DMS153 treated with DMSO at 0.1 percent for 48 hours (cell line): Measurements from ENCODE around the gene OR6S1.
A peak's percentile ranks its signal among the peaks of the same experiment; 100 is the strongest.

Experiments used
- DNase-seq: peaks from one replicate; lab custom pipeline; 2025; ENCODE audit not compliant: unreplicated experiment; lab: John Stamatoyannopoulos, UW

OR6S1 gene, protein sequence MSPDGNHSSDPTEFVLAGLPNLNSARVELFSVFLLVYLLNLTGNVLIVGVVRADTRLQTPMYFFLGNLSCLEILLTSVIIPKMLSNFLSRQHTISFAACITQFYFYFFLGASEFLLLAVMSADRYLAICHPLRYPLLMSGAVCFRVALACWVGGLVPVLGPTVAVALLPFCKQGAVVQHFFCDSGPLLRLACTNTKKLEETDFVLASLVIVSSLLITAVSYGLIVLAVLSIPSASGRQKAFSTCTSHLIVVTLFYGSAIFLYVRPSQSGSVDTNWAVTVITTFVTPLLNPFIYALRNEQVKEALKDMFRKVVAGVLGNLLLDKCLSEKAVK

DNA sequence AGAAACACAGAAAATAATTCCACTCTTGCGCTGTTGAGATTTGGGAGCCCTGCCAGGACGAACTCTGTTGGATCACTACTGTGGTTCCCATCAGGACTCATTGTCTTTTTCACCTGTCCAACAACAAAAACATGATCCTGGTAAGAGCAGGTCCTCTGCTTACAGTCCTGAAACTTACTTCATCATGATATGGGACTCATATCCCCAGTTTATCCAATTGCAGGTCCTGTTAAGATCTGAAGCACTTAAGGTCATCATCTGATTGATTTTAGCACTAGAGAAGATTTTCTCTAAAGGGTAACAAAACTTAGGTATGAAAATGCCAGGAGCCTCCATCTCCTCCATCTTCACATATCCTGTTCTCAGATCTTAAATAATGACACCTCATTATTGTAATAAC, at the start of gene OR6S1:
Gene OR6S1 (minus strand): TSS at position 101 of the 400 bp plus-strand sequence. CDS start 0 bp downstream, at position 101.
- DNase-seq, result no peak

DNA sequence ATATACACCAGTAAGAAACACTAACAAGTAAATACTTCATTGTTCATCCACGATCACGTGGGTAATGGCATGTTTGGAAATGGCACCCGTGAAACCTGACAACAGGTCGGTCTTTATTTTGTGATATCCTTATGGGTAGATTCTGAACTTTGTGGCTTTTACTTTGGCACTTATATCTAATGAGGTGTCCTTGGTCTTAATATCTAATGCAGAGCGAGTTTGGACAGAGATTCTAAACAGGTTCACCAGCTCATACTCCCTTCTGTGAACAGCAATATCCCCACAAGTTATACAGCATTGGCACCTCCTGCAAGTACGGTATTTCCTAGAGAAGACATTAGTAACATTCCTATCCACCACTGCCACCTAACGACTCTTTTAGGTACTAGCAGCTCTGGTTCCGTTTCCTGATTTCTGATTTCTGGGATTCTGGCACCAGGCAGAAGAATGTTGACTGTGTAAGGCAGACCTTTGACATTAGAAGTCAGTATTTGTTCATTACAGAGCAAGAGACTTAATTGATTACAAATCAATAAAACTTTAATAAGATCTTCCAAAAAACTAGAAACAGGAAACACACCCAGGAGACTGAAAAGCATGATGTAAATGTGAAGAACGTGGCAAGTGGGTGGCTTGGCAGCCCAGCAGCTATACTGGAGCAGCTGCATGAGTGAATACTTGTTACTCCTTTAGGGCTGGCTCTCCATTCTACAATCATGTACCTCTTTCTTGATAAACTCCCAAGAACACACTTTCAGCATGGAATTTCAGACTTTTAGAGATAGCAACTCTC, 49.6 kb upstream of the OR6S1 start:
- peak; percentile 45 for DNase-seq

DNA sequence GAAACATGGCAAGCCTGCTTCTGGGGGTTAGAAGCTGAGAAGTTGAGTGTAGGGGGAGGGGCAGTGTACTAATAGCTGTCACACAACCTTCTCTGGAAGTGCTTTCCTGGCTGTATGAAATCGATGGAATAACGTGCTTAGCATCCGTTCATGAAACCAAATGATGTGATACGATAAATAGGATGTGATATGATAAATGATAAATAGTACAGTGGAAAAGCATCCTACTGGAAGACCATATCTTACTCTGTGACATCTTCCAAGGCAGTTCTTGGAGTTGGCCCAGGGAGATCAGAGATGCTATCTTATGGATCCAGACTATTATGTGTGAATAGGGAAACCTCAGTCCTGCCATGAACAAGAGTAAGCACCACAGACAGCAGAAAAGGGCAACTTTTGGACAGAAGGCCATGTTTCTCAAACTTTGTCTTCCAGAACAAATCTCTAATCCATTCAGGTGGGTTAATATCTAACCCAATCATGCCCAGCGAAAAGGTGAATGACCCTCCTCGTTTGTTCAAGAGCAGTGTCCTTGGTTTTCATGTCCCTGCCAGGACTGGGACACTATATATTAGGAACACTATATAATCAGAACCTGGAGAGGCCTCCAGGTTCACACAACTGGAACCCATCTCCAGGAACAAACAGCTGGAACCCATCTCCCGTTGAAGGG, 46.8 kb upstream of the OR6S1 start, which contains the start of gene ANG:
Gene ANG (plus strand): TSS at position 598 of the 673 bp plus-strand sequence. CDS start 4,801 bp downstream, outside the sequence.
- no peak for DNase-seq

DNA sequence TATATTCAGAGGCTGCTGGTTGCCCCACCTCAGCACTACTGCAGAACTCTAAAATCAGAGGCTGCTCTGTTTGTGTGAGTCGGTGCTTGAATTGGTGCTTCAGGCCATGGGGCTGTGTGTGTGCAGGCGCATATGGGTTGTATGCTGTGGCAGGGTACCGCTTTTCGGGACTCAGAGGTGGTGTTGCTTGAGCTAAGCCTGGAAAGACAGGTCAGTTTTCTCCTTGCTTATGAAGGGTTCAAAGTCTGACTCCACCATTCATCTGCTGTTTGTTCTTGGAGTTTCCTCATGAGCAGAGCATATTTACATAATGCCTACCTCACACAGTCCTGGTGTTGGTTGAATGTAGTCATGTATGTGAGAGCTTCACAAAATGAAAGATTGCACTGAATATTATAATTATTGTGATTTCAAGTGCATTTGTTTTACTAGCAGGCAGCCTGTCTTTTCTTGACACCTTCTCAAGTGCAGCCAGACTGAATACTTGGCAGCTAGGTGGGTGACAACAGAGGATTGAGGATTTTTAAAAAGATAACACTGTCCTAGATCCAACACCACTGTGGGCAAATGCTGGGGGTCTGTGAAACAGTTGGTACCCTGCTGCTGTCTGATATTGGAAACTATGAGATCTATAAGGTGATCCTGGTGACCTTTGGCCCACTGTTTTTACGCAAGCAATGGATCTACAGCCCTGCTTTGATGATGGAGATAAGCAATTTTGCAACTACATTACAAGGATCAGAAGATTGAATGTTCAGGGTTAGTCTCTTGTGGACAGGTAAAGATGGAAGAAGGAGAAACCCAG, 46.1 kb upstream of the OR6S1 start:
- no peak for DNase-seq

DNA sequence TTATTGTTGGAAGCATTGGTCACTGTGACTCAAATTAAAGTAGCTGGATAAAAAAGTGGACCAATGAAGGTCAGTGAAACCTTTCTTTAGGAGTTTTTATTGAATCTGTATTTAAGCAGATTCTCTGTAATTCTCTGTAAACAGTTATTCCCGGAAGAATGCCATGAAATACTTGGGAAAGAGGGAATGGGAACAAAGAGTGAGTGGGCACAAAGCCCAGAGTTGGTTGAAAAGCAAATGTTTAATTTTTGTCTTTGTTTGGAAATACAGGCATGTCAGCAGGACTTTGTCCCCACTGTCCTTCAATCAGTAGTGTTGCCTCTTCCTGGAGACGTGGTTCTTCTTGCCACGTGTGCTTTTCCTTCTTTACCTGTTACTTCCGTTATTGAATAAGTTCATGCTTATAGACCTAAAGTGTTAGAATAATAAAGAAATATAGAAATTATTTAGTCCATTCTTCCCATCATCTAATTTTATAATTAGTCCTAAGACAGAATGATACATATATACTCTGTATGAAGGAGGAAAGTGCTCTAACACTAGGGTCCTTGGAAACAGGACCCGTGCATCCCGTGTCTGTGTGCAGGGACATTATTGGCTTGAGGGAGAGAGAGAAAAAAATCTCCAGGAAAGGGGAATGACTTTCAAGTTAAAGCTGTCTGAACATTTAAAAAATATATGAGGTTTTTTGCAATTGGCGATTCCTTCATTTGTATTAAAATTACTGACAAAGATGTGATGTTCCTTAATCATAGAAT, 45.1 kb upstream of the OR6S1 start:
- no peak for DNase-seq

DNA sequence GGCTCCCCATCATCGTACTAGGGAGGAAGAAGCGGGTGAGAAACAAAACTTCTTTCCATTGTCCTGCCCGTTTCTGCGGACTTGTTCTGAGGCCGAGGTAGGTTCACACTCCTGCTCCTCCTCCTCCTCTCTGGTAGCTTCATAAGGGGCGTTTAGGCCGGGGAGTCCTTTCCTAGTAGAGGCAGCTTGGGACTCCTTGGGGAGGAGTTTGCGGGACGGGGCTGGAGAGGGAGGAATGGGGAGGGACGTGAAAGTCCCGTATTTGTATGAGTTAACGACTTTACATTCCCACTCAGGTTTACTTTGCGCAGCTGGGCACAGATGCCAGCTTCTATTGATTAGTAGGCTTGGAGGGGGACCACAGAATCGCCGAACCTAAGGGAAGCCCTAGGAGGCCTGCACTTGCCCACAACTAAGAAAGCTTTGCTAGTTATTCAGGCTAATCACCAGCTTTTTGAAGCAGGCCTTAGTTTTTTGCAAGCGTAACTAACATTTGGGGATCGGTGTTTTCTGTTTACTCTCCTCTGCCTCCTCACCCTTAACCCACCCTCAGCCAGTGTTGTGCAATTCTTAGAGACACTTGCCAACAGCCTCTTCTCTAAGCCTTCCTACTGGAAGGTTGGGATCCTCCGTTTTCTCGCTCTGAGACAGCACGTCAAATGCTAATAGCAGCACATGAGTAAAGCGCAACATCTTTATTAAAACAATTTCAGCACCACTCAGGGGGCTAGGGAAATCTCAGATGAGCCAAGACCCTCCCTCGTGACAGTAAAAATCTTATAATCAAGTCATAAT, 43.4 kb upstream of the OR6S1 start:
- no peak for DNase-seq

DNA sequence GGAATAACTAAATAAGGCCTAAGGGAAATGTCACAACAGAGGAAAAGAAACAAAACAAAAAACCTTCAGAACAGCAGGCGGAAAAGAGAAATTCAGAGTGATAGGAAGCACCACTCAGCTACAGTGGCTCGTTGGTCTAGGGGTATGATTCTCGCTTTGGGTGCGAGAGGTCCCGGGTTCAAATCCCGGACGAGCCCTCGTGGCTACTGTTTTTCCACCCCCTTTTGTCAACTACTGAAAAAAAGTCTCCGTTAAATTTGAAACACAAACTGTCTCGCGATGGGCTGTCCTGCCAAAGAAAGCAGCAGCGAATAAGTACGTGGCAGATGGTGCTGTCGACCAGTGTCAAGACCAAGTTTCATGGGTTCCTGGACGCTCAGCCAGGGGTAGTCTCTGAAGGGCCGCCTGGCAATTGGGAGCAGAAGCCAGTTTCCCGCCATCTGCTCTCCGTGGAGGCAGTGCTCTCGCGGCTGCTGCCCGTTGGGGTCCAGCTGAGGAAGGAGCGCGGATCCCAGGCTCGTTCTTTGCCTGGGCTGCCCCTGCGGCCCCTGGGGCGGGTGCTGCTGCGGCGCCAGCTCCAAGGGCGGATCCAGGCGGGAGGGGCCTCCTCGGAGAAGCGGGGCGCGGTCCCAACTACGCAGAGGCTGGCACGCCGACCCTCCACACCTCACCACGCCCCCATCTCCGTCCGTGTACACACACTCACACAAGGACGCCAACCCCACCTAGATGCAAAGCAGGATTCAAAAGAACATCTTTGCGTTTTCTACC, 42.6 kb upstream of the OR6S1 start, which contains the start of gene RNASE4:
Gene RNASE4 (plus strand): TSS at position 670 of the 771 bp plus-strand sequence. CDS start 14,812 bp downstream, outside the sequence.
- DNase-seq, result peak; percentile 20

DNA sequence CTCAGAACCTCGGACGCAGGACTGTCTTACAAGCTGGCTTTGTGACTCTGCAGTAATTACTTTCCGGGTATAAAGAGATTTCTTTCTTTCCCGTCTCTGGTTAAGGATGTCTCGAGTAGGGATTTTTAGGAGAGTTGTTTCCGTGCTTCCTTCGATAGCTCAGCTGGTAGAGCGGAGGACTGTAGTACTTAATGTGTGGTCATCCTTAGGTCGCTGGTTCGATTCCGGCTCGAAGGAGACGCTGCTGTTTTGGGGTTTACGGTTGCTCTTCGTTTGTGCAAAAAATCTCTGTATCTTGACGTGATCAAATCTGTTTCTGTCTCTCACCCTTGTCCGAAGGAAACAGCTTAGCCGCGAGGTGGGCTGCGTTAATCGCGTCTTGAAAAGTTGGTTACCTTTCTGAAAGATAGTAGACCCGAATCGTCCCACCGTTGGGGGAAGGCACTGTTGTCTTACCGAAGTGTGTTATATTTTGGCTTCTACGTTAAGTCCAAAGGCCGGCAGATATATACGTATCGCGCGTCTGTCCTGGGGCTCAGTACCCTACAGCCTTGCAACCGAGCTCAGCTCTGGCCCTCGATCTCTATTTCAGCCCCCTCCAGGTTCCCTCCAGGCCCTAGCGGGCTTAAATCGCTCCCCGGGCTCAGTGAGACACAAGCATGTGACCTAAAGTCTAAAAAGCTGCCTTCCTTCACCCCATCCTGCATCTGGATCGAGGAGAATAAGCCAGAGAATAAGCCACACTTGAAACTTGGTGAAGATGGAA, 41.8 kb upstream of the OR6S1 start:
- peak; percentile 65 for DNase-seq

DNA sequence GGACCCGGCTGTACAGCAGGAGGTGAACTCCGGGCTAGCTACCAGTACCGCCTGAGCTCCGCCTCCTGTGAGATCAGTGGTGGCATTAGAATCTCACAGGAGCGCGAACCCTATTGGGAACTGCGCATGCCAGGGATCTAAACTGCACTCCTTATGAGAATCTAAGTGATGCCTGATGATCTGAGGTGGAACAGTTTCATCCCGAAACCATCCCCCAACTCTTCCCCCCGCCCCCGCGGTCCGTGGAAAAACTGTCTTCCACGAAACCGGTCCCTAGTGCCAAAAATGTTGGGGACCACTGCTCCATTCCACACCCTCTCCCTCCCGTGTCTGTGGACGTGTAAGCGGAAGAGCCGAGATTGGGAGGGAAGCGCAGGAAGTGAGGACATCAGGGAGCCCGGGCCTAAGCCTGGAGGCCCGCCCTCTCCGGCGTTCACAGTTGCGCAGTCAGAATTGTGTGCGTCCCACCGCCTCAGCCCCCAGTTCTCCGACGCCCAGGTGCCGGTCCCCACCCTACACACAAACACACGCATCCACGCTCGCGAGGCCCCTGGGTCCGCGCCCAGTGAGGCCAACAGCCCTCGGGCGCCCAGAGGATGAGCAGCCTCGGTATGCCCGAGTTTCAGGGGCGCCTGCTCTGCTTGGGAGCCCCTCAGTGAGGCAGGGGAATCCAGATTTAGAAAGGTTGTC, 41.1 kb upstream of the OR6S1 start:
- DNase-seq, result peak; percentile 41

DNA sequence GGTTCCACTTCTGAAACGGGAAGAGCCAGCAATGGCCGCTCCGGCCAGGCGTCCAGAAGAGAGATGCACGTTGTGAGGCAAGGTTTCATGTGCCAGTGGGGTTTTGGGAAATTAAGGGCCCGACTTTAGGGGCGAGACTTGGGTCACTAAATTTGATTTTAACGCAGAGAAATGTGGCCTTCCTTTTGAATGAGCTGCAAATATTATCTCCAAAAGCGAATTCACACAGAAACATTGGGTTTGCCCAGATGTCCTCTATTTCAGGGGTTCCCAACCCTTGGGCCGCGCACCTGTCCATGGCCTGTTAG, 40.6 kb upstream of the OR6S1 start:
- no peak for DNase-seq

DNA sequence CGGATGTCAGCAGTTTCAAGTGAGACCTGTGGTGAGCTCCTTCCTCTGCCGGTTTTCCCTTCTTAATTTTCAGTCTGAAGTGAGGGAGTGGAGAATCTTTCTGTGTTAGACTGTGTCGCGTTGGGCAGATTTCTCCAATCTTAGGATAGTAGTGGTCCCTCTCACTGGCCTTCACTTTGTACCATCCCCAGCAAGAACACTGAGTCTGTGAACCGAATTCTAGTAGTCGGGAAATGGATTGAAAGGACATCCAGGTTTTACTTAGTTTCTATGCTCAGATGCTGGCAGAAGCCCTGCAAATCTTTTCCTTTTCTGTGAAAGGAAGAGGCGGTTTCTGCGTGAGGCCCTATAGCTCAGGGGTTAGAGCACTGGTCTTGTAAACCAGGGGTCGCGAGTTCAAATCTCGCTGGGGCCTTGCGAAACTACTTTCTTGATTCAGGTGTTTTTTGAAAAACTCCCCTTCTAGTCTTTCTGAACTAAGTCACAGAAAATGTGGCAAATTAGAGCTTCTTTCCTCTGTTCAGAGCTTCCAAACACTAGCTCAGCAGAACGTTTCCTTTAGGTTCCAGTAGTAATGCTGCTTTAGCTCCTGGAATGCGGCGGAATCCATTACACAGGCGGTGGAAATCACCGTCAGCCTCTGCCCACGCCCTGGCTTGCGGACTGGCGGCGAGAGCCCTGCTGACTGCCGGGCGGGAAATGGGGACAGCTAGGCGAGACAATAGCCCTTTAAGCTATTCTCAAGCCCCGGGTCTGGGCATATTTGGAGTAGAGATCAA, 40.0 kb upstream of the OR6S1 start:
- peak; percentile 74 for DNase-seq

DNA sequence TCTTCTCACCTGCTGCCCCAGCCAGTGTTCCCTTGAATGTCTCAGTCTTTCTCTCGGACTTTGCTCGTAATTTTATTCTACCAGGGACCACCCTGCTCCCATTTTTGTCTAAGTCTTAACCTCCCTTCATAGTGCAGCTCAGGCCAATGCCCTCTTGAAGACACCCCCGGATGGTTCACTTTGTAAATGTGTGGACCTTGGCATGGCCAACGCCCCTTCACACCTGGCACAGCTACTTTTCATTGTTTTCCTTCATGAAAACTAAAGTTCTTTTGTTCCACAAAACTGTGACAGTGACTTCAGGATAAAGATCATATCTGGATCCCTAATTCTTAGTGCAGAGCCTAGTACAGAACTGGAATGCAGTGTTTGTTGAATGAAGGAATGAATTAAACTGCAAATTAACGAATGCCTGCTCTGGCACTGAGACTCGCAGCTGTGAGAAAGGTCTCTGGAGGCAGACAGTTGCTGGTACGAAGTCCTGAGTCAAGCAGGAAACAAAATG, 39.4 kb upstream of the OR6S1 start:
- no peak for DNase-seq

DNA sequence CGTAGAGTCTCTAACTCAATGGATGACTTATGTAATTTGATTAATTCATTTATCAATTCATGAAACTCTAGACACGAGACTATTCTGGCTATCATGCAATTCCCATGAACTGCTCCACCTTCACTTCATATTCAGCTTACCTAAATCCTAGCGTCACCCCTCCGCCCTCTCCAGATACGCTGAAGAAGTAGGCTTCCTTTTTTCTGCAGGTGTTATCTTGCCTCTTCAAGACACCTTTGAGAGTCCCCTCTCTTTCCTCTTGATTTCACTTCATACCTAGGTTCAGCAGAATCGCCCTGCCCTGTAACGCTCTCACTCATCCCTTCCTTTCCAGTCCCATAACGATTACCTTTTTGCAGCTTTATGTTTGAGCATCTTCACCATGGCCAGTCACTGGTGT, 38.9 kb upstream of the OR6S1 start:
- no peak for DNase-seq

DNA sequence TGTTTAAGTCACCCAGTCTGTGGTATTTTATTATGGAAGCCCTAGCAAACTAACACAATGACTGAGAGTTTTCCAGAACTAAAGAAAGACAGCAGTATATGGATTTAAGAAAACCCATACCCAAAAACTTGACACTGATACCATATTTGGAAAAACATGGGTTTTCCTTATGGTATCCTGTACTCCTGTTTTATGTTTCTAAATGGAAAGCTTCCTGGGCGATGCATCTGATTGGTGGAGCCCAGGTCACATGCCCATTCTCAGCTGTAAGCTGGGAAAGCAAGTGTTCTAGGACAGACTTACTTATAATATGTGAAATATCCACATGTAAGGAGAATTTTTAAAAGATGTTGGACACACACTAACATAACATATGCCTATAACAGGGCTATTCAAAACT, 38.4 kb upstream of the OR6S1 start:
- peak; percentile 20 for DNase-seq

DNA sequence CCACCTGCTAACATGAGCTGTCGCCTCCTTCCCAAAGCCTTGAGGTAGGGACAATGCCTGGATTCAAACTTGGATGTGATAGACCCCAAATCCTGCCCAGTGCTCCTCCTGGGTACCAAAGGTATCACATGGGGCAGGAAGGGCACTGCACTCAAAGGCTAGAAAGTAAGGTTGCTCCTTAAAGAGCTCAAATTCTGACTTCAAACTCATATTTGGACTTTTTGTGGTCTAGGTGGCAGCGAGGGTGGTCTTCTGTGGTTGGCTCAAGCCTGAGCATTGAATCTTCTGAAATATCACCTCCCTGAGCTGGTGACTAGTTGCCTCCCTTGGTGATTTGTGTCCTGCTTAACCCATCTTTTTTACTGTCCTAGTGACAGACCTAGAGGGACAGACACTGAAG, 34.6 kb upstream of the OR6S1 start:
- DNase-seq, result no peak

DNA sequence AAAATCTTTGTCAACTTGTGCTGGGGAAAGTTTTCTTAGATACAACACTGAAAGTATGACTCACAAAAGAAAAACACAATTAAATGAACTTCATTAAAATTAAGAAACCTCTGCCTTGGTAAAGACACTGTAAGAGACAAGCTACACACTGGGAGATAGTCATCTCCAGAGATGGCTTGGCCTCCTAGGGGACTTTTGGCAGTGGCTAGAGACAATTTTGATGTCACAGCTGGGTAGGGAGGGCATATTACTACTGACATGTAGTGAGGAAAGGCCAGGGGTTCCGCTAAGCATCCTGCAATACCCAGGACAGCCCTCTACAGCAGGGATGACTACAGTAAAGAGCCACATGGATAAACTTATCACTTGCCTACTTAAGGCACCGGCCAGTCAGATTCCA, 34.2 kb upstream of the OR6S1 start:
- no peak for DNase-seq
